Lower leg skin (tissue), 3 donors: Measurements from ENCODE around the gene SRRM5.

ENCODE experiments used
- POLR2A ChIP-seq, 2 donors: fragments of 450-650 bp; IDR thresholded peaks; one replicate each; pipeline ENCODE4 v1.6.1; 2016 to 2017; ENCODE audit warnings: antibody characterized with exemption in 2 of 2, mild to moderate bottlenecking in 1 of 2, moderate library complexity in 1 of 2
- TF ChIP-seq, protein P1 (sequence below), 3 donors: fragments of 450-650 bp; IDR thresholded peaks; one replicate each; pipeline ENCODE4 v1.5.1; 2016; ENCODE audit warnings: antibody characterized with exemption in 3 of 3, mild to moderate bottlenecking in 3 of 3, moderate library complexity in 2 of 3

DNA sequence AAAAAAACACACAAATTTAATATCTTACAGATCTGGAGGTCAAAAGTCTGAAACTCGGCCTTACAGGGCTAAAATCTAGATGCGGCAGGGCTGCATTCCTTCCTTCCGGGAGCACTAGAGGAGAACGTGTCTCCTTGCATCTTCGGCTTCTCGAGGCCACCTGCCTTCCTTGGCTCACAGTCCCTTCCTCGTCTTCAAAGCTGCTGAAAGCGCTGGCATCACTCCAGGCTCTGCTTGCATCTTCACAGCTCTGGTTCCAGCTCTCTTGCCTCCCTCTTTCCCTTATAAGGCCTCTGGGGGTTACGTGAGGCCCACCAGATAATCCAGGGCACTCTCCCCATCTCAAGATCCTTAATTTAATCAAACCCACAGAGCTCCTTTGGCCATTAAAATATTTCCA, 47.1 kb upstream of the SRRM5 start:
- TF ChIP-seq, protein P1, sequence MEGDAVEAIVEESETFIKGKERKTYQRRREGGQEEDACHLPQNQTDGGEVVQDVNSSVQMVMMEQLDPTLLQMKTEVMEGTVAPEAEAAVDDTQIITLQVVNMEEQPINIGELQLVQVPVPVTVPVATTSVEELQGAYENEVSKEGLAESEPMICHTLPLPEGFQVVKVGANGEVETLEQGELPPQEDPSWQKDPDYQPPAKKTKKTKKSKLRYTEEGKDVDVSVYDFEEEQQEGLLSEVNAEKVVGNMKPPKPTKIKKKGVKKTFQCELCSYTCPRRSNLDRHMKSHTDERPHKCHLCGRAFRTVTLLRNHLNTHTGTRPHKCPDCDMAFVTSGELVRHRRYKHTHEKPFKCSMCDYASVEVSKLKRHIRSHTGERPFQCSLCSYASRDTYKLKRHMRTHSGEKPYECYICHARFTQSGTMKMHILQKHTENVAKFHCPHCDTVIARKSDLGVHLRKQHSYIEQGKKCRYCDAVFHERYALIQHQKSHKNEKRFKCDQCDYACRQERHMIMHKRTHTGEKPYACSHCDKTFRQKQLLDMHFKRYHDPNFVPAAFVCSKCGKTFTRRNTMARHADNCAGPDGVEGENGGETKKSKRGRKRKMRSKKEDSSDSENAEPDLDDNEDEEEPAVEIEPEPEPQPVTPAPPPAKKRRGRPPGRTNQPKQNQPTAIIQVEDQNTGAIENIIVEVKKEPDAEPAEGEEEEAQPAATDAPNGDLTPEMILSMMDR (IDR thresholded peaks at IDR 0.05), result no peak
- no peak for TF ChIP-seq POLR2A (IDR thresholded peaks at IDR 0.05)
